ENCODE measurements around the gene KIF21A. TPM values are rescaled to one million over a fixed set of nuclear protein-coding genes. Genes with fewer than 3 reads are reported as not detected.

KIF21A gene
- total RNA-seq, 1 donor from 2014 or later, result 24.4 TPM

DNA sequence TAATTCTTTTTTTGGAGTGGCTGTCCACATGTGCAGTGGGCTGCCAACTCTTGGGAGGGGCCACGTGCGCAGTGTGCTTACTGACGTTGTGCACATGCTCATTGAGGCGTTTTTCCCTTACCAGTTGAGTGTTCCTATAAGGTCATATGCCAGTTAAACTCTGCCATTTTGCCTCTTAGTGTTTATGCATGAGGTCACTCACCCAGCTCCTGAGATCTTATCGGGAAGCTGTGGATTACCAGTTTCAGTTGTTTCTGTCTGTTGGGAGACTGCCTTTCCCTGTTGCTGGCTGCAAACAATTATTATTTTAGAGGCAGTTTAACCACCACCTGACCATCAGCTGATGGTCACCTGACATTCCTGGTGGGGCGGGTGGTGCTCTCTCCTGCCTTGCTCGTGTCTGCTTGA is 16.1 kb upstream of the KIF21A start:
- no peak for TF ChIP-seq CTCF (IDR thresholded peaks at IDR 0.05; ENCODE audit: unreplicated experiment)
- H3K9me3 Mint-ChIP-seq, result no peaks in the 10 kb centered on the region
- H3K27me3 Mint-ChIP-seq (ENCODE audit: low read depth), result no peaks in the 10 kb centered on the region
- no peaks in the 10 kb centered on the region for H3K36me3 Mint-ChIP-seq
- H3K4me1 Mint-ChIP-seq, result peaks cover 10% of the 10 kb centered on the region
- no peak overlapping the region for H3K27ac Mint-ChIP-seq
- H3K4me3 Mint-ChIP-seq, result no peak overlapping the region
- no peak for DNase-seq (ENCODE audit: low spot score in 2 of 2, unreplicated experiment in 2 of 2)

- no peak for TF ChIP-seq CTCF (IDR thresholded peaks at IDR 0.05; ENCODE audit: unreplicated experiment)
- no peaks in the 10 kb centered on the region for H3K9me3 Mint-ChIP-seq
- no peaks in the 10 kb centered on the region for H3K27me3 Mint-ChIP-seq (ENCODE audit: low read depth)
- no peaks in the 10 kb centered on the region for H3K36me3 Mint-ChIP-seq
- DNase-seq (ENCODE audit: low spot score in 2 of 2, unreplicated experiment in 2 of 2), result no peak
- H3K4me3 Mint-ChIP-seq, result no peak overlapping the region
- H3K4me1 Mint-ChIP-seq, result peaks cover 17% of the 10 kb centered on the region
- no peak overlapping the region for H3K27ac Mint-ChIP-seq
These were observed 9.1 kb upstream of the KIF21A start for GRCh38 chr12:39451977-39452376.

DNA sequence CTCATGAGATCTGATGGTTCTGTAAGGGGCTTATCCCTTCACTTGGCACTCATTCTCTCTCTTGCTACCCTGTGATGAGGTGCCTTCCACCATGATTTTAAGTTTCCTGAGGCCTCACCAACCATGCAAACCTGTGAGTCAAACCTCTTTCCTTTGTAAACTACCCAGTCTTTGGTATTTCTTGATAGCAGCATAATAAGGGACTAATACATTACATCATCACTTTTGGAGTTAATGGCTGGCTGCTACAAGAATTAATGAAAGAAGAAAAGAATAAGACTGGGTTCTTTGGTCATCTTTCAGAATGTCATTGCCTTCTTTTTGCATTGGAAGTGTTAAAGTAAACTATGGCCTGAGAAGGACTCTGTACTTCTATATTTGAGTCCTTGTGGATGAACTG is 5.1 kb upstream of the KIF21A start:
- TF ChIP-seq CTCF (IDR thresholded peaks at IDR 0.05; ENCODE audit: unreplicated experiment), result no peak
- no peak overlapping the region for H3K27ac Mint-ChIP-seq
- no peak for DNase-seq (ENCODE audit: low spot score in 2 of 2, unreplicated experiment in 2 of 2)
- peaks cover 13% of the 10 kb centered on the region for H3K4me1 Mint-ChIP-seq
- H3K9me3 Mint-ChIP-seq, result no peaks in the 10 kb centered on the region
- no peak overlapping the region for H3K4me3 Mint-ChIP-seq
- H3K36me3 Mint-ChIP-seq, result no peaks in the 10 kb centered on the region
- no peaks in the 10 kb centered on the region for H3K27me3 Mint-ChIP-seq (ENCODE audit: low read depth)

DNA sequence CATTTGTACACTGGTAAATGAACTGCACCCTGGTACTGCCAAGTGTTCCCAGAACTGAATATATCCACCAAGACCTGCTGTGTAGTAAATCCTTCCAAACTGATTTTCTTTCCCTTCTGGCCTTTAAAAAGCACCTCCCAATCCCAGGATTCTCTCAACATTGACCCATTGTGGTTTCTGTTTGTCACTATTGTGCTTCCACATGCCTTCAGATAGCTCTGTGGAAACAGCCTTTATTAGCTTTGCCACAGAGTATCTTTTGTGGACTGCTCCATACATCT is 949 bp upstream of the KIF21A start:
- Mint-ChIP-seq H3K27me3 (ENCODE audit: low read depth) (no peaks in the 10 kb centered on the region), H3K4me1 (peaks cover 20% of the 10 kb centered on the region), H3K4me3 (peak overlapping the region; percentile 68), H3K9me3 (no peaks in the 10 kb centered on the region), H3K36me3 (no peaks in the 10 kb centered on the region), H3K27ac (peak overlapping the region; percentile 75)
- TF ChIP-seq CTCF (IDR thresholded peaks at IDR 0.05; ENCODE audit: unreplicated experiment), result no peak
- DNase-seq (ENCODE audit: low spot score in 2 of 2, unreplicated experiment in 2 of 2), result no peak

DNA sequence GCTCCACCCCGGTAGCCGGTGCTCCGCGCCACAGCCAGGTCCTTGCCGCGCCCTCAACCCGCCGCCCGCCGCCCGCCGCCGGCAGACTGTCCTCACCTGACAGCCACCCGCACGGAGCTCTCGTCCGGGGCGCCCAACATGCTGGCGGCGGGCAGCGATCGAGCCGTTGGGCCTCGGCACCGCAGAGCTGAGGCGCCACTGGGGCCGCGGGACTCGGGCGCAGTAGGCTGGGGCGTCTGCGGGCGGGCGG is 164 bp downstream of the KIF21A start:
- Mint-ChIP-seq H3K4me1 (peaks cover 20% of the 10 kb centered on the region), H3K27ac (no peak overlapping the region), H3K27me3 (ENCODE audit: low read depth) (no peaks in the 10 kb centered on the region), H3K9me3 (no peaks in the 10 kb centered on the region), H3K36me3 (no peaks in the 10 kb centered on the region), H3K4me3 (peak overlapping the region; percentile 82)
- no peak for DNase-seq (ENCODE audit: low spot score in 2 of 2, unreplicated experiment in 2 of 2)
- TF ChIP-seq CTCF (IDR thresholded peaks at IDR 0.05; ENCODE audit: unreplicated experiment), result no peak

DNA sequence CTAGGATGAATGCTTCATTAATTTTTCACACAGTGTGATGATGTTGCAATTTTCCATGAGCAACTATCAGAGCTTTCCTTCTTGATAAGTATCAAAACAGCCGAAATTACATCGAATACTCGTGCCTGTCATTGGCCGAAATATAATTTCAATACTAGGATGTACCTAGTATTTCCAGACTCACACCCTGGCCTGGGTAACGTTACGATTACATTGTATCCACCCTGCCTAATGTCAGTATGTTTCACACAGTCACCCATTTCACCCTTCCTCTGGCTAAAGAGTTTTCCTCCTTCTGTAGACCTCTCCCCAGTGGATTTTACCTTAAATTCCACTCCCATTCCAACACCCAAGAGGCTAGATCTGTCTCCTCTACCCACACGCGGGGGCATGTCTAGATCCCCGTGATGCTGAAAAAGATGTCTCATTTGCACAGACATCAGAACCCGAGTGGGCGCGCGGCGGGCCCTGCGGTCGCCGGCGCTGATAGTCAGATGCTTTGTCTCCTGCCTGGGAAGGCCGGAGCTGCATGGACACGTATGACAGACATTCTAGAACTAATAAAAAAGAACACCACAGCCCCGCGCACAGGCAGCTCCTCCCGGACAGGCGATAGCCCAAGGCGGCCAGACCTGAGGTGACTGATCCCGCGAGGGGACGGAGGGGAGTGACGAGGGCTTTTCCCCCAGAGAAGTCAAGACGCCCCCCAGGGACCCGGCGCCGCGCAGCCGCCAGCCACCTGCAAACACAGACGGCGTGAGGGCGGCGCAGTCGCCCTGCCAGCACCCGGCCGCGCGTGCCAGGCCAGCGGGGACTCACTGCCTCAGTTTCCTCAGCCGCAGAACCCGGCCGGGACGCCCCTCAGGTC is 723 bp downstream of the KIF21A start:
- H3K27ac Mint-ChIP-seq, result peak overlapping the region; percentile 75
- H3K36me3 Mint-ChIP-seq, result no peaks in the 10 kb centered on the region
- DNase-seq (ENCODE audit: low spot score in 2 of 2, unreplicated experiment in 2 of 2), result peak in 1 of 2 experiments; percentile 55
- H3K9me3 Mint-ChIP-seq, result no peaks in the 10 kb centered on the region
- H3K27me3 Mint-ChIP-seq (ENCODE audit: low read depth), result no peaks in the 10 kb centered on the region
- TF ChIP-seq CTCF (IDR thresholded peaks at IDR 0.05; ENCODE audit: unreplicated experiment), result no peak
- H3K4me1 Mint-ChIP-seq, result peaks cover 20% of the 10 kb centered on the region
- peak overlapping the region; percentile 82 for H3K4me3 Mint-ChIP-seq

Measured in mesothelial cell of epicardium (in vitro differentiated cells).